Breast epithelium (tissue), 3 donors: Measurements from ENCODE around the gene TAMALIN.
A peak's percentile ranks its signal among the peaks of the same experiment; 100 is the strongest.

Experiments
- POLR2A ChIP-seq: fragments of 450-650 bp; IDR thresholded peaks from one replicate; pipeline ENCODE4 v1.6.1; 2016; ENCODE audit warnings: antibody characterized with exemption, mild to moderate bottlenecking, moderate library complexity
- TF ChIP-seq, protein P1 (sequence below), 3 donors: fragments of 450-650 bp; IDR thresholded peaks; one replicate each; pipeline ENCODE4 v1.5.1; 2016 to 2017; ENCODE audit warnings: antibody characterized with exemption in 3 of 3, mild to moderate bottlenecking in 3 of 3, moderate library complexity in 3 of 3

DNA sequence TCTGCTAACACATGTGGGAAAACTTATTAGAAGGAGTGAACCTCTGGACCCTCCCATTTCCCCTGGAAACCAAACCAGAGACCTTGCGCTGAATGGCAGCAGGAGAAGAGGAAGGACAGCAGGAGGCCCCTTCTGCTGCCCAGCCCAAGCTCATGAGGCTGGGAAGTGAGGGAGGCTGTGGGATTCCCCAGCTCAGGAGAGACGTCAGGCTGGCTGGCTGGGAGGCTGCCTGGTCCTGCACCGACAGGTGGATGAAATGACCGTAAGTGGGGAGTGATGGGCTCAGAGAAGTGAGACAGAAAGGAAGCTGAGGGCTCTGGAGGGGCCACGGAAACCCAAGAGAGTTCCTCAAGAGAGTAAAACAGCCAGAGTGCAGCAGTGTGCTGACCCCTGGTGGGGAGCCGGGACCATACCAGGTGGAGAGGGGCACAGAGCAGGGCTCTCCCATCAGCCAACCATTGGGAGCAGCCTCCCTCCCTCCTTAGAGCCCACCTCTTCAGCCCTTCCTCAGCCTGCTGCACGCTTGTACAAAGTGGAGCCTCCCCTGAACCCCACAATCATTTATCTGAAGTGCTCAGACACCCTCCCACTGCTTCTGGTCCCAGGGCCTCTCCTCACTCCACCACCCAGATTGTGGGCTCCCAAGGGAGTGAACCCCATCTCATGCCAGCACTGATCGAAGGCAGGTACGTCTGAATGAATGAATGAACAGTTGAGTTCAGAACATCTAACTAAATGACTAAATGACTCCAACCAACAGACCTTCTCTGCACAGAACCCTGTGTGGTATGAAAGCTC, 14.0 kb downstream of the TAMALIN start:
- TF ChIP-seq, protein P1, sequence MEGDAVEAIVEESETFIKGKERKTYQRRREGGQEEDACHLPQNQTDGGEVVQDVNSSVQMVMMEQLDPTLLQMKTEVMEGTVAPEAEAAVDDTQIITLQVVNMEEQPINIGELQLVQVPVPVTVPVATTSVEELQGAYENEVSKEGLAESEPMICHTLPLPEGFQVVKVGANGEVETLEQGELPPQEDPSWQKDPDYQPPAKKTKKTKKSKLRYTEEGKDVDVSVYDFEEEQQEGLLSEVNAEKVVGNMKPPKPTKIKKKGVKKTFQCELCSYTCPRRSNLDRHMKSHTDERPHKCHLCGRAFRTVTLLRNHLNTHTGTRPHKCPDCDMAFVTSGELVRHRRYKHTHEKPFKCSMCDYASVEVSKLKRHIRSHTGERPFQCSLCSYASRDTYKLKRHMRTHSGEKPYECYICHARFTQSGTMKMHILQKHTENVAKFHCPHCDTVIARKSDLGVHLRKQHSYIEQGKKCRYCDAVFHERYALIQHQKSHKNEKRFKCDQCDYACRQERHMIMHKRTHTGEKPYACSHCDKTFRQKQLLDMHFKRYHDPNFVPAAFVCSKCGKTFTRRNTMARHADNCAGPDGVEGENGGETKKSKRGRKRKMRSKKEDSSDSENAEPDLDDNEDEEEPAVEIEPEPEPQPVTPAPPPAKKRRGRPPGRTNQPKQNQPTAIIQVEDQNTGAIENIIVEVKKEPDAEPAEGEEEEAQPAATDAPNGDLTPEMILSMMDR (IDR thresholded peaks at IDR 0.05) = peak in 2 of 3 donors; percentile 38 to 57
- TF ChIP-seq POLR2A = no peak
